Gastroesophageal sphincter (tissue), 4 donors: ENCODE results near the gene TEX54. TPM values are rescaled to one million over a fixed set of nuclear protein-coding genes. Genes with fewer than 3 reads are reported as not detected.

ENCODE experiments used
- ATAC-seq: fragments of 150-250 bp; one replicate; pipeline ENCODE4 v1.9.1; 2016; ENCODE audit warnings: mild to moderate bottlenecking, moderate library complexity
- H3K27ac ChIP-seq, 4 donors: fragments of 200-600 bp; sonication (generic) in 3 of 4; 1 replicate in 3 of 4; 2 replicates in 1 of 4; pipeline ENCODE4 v1.5.1; 2016 to 2019
- H3K27me3 ChIP-seq: fragments of 200-600 bp; sonication (generic); one replicate; pipeline ENCODE4 v1.5.1; 2019
- H3K36me3 ChIP-seq, 2 donors: fragments of 200-600 bp; sonication (generic); one replicate each; pipeline ENCODE4 v1.5.1; 2019; ENCODE audit warnings: control low read depth in 1 of 2
- H3K4me1 ChIP-seq, 3 donors: fragments of 200-600 bp; sonication (generic); 1 replicate in 2 of 3; 2 replicates in 1 of 3; pipeline ENCODE4 v1.5.1; 2016 to 2019; ENCODE audit warnings: control low read depth in 2 of 3
- H3K4me3 ChIP-seq, 2 donors: fragments of 200-600 bp; sonication (generic); one replicate each; pipeline ENCODE4 v1.5.1; 2019; ENCODE audit warnings: mild to moderate bottlenecking in 1 of 2, moderate library complexity in 1 of 2
- H3K9me3 ChIP-seq, 3 donors: fragments of 200-600 bp; sonication (generic); one replicate each; pipeline ENCODE4 v1.5.1; 2017 to 2019; ENCODE audit warnings: control low read depth in 2 of 3
- EP300 ChIP-seq: sonication (generic); formaldehyde crosslinking; IDR thresholded peaks from one replicate; pipeline ENCODE4 v1.6.1; 2017; ENCODE audit warnings: antibody characterized with exemption, mild to moderate bottlenecking
- POLR2A ChIP-seq, 2 donors: fragments of 450-650 bp; IDR thresholded peaks; one replicate each; pipeline ENCODE4 v1.6.1; 2017; ENCODE audit warnings: antibody characterized with exemption in 2 of 2, mild to moderate bottlenecking in 2 of 2, moderate library complexity in 1 of 2
- POLR2AphosphoS5 ChIP-seq: sonication (generic); formaldehyde crosslinking; IDR thresholded peaks from one replicate; pipeline ENCODE4 v1.6.1; 2017; ENCODE audit warnings: antibody characterized with exemption
- WGBS, 2 donors: methylation state at CpG; one replicate each; pipeline ENCODE4 v1.1.5; 2018; ENCODE audit warnings: low coverage in 1 of 2; 5-methylcytosine and 5-hydroxymethylcytosine counted together
- total RNA-seq, 4 donors: library from RNA; depleted of rRNA; stranded (reverse); fragments of >200 nt; gene quantifications; one replicate each; pipeline ENCODE4 v1.1.0, GENCODE V29; 2016
- TF ChIP-seq, protein P1 (sequence below), 4 experiments: fragments of 200-600 bp in 2 of 4; fragments of 450-650 bp in 2 of 4; sonication (generic) in 1 of 4; IDR thresholded peaks; one replicate each; pipeline ENCODE4 v1.5.1; 2017 to 2019; ENCODE audit warnings: antibody characterized with exemption in 4 of 4, mild to moderate bottlenecking in 2 of 4, moderate library complexity in 2 of 4

Gene TEX54
- total RNA-seq, 4 donors from 2014 or later = not detected

DNA sequence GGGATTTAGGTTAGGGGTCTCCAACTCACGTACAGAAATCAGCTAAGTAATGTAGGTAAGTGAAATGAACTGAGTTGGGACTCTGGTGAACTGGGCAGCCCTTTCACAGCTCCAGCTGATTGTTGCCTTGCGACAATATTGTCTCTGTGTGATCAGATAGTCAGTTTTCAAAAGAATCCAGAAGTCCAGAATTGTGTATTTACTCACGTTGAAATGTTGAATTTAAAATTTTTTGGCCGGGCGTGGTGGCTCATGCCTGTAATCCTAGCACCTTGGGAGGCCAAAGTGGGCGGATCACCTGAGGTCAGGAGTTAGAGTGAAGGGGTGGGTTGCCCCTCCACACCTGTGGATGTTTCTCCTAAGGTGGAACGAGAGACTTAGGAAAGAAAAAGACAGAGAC, 25.6 kb upstream of the TEX54 start:
- Histone ChIP-seq H3K9me3 (no peaks in the 10 kb centered on the region), H3K36me3 (peaks cover 4 to 9% of the 10 kb centered on the region in 2 donors), H3K4me3 (no peak overlapping the region), H3K27ac (no peak overlapping the region), H3K4me1 (peaks cover 10 to 32% (median 22%) of the 10 kb centered on the region in 3 donors), H3K27me3 (no peaks in the 10 kb centered on the region)
- TF ChIP-seq, protein P1, sequence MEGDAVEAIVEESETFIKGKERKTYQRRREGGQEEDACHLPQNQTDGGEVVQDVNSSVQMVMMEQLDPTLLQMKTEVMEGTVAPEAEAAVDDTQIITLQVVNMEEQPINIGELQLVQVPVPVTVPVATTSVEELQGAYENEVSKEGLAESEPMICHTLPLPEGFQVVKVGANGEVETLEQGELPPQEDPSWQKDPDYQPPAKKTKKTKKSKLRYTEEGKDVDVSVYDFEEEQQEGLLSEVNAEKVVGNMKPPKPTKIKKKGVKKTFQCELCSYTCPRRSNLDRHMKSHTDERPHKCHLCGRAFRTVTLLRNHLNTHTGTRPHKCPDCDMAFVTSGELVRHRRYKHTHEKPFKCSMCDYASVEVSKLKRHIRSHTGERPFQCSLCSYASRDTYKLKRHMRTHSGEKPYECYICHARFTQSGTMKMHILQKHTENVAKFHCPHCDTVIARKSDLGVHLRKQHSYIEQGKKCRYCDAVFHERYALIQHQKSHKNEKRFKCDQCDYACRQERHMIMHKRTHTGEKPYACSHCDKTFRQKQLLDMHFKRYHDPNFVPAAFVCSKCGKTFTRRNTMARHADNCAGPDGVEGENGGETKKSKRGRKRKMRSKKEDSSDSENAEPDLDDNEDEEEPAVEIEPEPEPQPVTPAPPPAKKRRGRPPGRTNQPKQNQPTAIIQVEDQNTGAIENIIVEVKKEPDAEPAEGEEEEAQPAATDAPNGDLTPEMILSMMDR (IDR thresholded peaks at IDR 0.05) = no peak
- TF ChIP-seq POLR2AphosphoS5 (no peak), EP300 (no peak)
- 77 to 86% methylated on average over 5 to 7 of the region's 7 CpGs for WGBS, 2 donors
- ATAC-seq = no peak

DNA sequence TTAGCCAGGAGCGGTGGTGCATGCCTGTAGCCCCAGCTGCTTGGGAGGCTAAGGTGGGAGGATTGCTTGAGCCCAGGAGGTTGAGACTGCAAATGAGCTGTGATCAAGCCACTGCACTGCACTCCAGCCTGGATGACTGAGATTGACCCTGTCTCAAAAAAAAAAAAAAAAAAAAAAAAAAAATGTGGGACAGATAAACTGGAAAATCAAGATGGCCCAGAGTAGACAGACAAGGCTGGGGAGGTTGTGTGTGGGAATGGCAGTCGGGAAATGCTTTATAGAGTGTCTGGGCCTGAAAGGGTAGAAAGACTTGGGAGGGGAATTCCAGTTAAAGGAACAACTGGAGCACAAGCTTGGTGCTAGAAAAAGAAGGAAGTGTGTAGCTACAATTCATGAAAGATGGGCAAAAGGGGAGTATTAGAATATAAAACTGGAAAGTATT, 24.9 kb upstream of the TEX54 start:
- H3K27me3 ChIP-seq = no peaks in the 10 kb centered on the region
- TF ChIP-seq EP300 (no peak), POLR2AphosphoS5 (no peak), POLR2A (IDR thresholded peaks at IDR 0.05) (no peak)
- TF ChIP-seq, protein P1 (IDR thresholded peaks at IDR 0.05) = no peak
- H3K9me3 ChIP-seq = no peaks in the 10 kb centered on the region
- H3K27ac ChIP-seq = no peak overlapping the region
- ATAC-seq = no peak
- H3K36me3 ChIP-seq = peaks cover 5 to 16% of the 10 kb centered on the region in 2 donors
- 33 to 50% methylated on average over 1 of the region's 2 CpGs for WGBS, 2 donors
- H3K4me1 ChIP-seq = peaks cover 10 to 39% (median 24%) of the 10 kb centered on the region in 3 donors
- H3K4me3 ChIP-seq = no peak overlapping the region

DNA sequence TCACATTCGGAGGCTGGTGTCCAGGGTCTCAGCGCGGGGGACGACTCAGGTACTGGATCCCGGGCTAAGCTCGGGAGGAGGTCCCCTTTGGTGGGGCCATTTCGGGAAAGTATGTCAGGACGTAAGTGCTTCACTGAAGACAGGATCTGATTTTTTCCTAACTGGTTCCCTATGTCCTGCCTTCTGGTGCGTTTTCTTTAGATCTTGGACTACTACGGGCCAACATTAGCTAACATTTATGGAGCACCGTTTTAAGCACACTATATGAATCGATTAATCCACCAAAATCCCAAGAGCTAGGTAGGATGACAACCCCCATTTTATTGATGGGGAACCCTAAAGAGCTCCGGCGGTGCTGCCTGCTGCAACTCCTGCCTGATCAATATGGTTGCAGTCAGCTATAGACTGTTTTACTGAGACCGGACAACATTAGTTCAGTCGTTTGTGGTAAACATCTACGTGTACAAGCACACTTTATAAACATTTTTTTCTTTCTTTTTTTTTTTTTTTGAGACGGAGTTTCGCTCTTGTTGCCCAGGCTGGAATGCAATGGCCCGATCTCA, 23.8 kb upstream of the TEX54 start:
- Histone ChIP-seq H3K36me3 (peaks cover 5 to 27% of the 10 kb centered on the region in 2 donors), H3K4me1 (peaks cover 10 to 39% (median 24%) of the 10 kb centered on the region in 3 donors), H3K27ac (peak overlapping the region in 3 of 4 donors; percentile 78 to 86 (median 86)), H3K9me3 (no peaks in the 10 kb centered on the region), H3K27me3 (no peaks in the 10 kb centered on the region), H3K4me3 (peak overlapping the region; percentile 24 to 75)
- 14% methylated on average over 11 to 15 of the region's 20 CpGs for WGBS, 2 donors
- TF ChIP-seq POLR2A (IDR thresholded peaks at IDR 0.05) (no peak), POLR2AphosphoS5 (no peak)
- TF ChIP-seq, protein P1 (IDR thresholded peaks at IDR 0.05) = no peak
- ATAC-seq = no peak

DNA sequence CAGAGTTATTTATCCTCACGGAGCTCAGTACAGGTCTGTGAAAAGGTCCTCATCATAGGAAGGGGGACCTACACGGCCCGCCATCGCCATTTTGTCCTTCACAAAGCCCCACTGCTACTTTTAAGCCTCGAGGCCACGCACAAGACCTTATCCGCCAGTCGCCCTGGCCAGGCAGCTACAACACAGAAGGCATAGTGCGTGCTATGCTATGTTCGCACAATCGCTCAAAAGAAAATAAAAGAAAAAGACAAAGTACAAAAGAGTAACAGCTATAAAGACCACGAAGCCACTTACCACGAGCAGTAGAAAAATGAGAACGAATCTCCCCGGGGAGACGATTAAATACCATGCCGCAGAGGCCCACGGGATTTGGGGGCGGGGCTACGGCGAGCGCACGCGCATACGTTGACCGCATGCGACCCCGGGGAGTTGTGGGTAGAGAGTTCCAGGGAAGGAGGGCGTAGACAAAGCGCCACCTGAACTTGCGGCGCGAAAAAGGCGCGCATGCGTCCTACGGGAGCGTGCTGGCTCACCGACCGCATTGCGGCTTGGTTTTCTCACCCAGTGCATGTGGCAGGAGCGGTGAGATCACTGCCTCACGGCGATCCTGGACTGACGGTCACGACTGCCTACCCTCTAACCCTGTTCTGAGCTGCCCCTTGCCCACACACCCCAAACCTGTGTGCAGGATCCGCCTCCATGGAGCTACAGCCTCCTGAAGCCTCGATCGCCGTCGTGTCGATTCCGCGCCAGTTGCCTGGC, 23.1 kb upstream of the TEX54 start:
- WGBS, 2 donors = 1 to 10% methylated on average over 2 to 36 of the region's 54 CpGs
- H3K9me3 ChIP-seq = no peaks in the 10 kb centered on the region

More for the DNA sequence above, 23.1 kb upstream of the TEX54 start:
- Histone ChIP-seq H3K27ac (peak overlapping the region; percentile 77 to 86 (median 86)), H3K36me3 (peaks cover 5 to 32% of the 10 kb centered on the region in 2 donors), H3K27me3 (no peaks in the 10 kb centered on the region), H3K4me1 (peaks cover 10 to 39% (median 24%) of the 10 kb centered on the region in 3 donors), H3K4me3 (peak overlapping the region; percentile 75 to 83)
- TF ChIP-seq POLR2A (IDR thresholded peaks at IDR 0.05) (peak; percentile 93 to 97), POLR2AphosphoS5 (peak; percentile 100), EP300 (no peak)
- TF ChIP-seq, protein P1 (IDR thresholded peaks at IDR 0.05) = peak in 2 of 4 experiments; percentile 16 to 22
- ATAC-seq = peak; percentile 100
